Measurements from ENCODE around the gene OARD1. TPM values are rescaled to one million over a fixed set of nuclear protein-coding genes. Genes with fewer than 3 reads are reported as not detected.

The OARD1 gene
- total and polyA plus RNA-seq, 10 of the 15 experiments (the other 5 are each of a cell fraction or from before 2014, with no cell fraction given), result 19.0 to 63.5 (median 43.6) TPM

DNA sequence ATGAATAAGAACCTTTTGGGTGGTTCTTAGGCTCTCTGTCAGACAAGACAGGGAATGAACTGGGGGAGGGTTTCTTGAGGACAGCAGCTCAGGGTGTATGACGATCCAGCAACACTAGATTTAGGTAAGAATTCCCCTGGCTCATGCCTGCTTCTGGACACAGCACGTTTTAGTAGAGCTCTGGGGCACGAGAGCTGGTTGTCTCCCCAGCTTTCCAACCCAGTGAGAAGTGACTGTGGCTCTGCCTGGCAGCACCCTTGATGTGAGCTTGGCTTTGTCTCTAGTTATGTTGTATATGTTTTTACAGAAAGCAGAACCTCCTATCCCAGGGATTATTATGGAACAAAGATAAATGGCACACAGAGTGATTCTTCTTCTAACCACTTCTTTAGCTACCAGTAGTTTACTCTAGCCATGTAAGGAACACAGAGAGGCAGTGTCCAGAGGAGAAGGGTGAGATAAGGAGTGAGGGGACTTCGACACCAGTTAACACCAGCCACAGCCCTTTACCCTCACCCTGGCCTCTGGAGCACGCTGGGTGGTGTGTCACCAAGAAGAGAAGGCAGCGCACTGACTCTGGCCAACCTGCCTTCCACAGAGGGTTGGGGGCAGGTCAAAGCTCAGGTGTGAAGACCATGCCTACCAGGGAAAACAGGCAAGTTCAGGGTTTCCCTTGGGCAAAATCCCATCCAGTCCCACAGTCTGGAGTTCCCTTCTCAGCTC lies 15.2 kb downstream of the OARD1 start:
- Histone ChIP-seq H3K9me3 (replicated peaks; ENCODE audit: control insufficient read depth, insufficient read depth, low read length) (no peaks in the 10 kb centered on the region), H2AFZ (ENCODE audit: control insufficient read depth, low read depth, low read length) (no peak overlapping the region), H3K27ac (ENCODE audit: control insufficient read depth, insufficient read depth) (no peak overlapping the region), H3K36me3 (ENCODE audit: control insufficient read depth in 2 of 2, insufficient read depth in 2 of 2, low read length in 1 of 2) (no peaks in the 10 kb centered on the region; a peak in 2 of 4 replicates), H3K4me1 (ENCODE audit: control insufficient read depth, insufficient read depth, low read length) (no peaks in the 10 kb centered on the region), H3K4me3 (no peak overlapping the region), H4K20me1 (ENCODE audit: control insufficient read depth, insufficient read depth) (no peaks in the 10 kb centered on the region), H3K4me2 (ENCODE audit: control insufficient read depth, insufficient read depth) (no peak overlapping the region), H3K79me2 (ENCODE audit: control insufficient read depth, insufficient read depth, low read length) (no peaks in the 10 kb centered on the region), H3K9ac (ENCODE audit: control insufficient read depth, insufficient read depth, low read length) (no peak overlapping the region), H3K27me3 (replicated peaks in 1 of 2; ENCODE audit: control insufficient read depth in 2 of 2, insufficient read depth in 2 of 2, low read length in 1 of 2) (no peaks in the 10 kb centered on the region)
- 84% methylated on average over 6 of the region's 6 CpGs for WGBS (ENCODE audit: insufficient coverage, insufficient replicate concordance, low lambda C conversion rate, missing lambda C conversion rate)
- RAD21 ChIA-PET (ENCODE audit: unreplicated experiment), result no interaction called here
- in situ Hi-C loops (cut with MboI) (no loop called here), intact Hi-C loops (cut with micrococcal nuclease; ENCODE audit: unreplicated experiment) (no loop called here)
- TF ChIP-seq CBX3 (IDR thresholded peaks at IDR 0.05; ENCODE audit: borderline replicate concordance, low read depth) (no peak), MEF2A (IDR thresholded peaks at IDR 0.05; ENCODE audit: insufficient read depth, low read depth, low read length) (no peak), BCLAF1 (IDR thresholded peaks at IDR 0.05) (no peak), NFYA (IDR thresholded peaks at IDR 0.05; ENCODE audit: borderline replicate concordance, low read depth, low read length) (no peak), DPF2 (IDR thresholded peaks at IDR 0.05) (no peak), ESRRA (IDR thresholded peaks at IDR 0.05; ENCODE audit: low read length) (no peak), ATF7 (IDR thresholded peaks at IDR 0.05; ENCODE audit: low read depth) (no peak), CHD1 (IDR thresholded peaks at IDR 0.05; ENCODE audit: low read depth, low read length) (no peak), FOS (IDR thresholded peaks at IDR 0.05; ENCODE audit: borderline replicate concordance, extremely low read depth, insufficient read length) (no peak), ZNF24 (IDR thresholded peaks at IDR 0.05) (no peak)
- DNase-seq (ENCODE audit: low read depth, low spot score) (no peak), FAIRE-seq (no peak), ATAC-seq (no peak)
- no TSS peak for BruUV-seq (replicated peaks)
- CTCF ChIA-PET, result interaction anchor here (0.8 to 2.5 kb wide), 6 partner anchors 9 to 60 kb away, joined by 3 to 17 read pairs (median 6); partner anchors contain the start of gene UNC5CL
- SMC1A ChIA-PET (ENCODE audit: uncharacterized antibody, unreplicated experiment), result interaction anchor here (1.2 to 1.4 kb wide), 4 partner anchors 10 to 125 kb away, joined by 3 to 4 read pairs (median 3); partner anchors contain the start of genes NFYA and OARD1
- POLR2A ChIA-PET, result interaction anchor here (1.1 to 1.2 kb wide), 2 partner anchors 12 to 16 kb away, joined by 3 read pairs; no protein-coding TSS in a partner anchor

Data from GM12878 (cell line).